OCI-LY1 (cell line): ENCODE measurements around the gene CASS4.

Experiments used
- EZH2 ChIP-seq: fragments of 200-600 bp; sonication (generic), shearing (Covaris generic); IDR thresholded peaks from 2 replicates; pipeline ENCODE4 v1.8.0; 2017; ENCODE audit warnings: borderline replicate concordance, mixed run types, mild to moderate bottlenecking, antibody characterized with exemption, low read length, moderate library complexity, mixed read lengths
- TF ChIP-seq, protein P1 (sequence below): fragments of 200-600 bp; sonication (generic), shearing (Covaris generic); IDR thresholded peaks from 2 replicates; pipeline ENCODE4 v1.5.1; 2017; ENCODE audit warnings: mild to moderate bottlenecking, antibody characterized with exemption, low read length, moderate library complexity, mixed read lengths

DNA sequence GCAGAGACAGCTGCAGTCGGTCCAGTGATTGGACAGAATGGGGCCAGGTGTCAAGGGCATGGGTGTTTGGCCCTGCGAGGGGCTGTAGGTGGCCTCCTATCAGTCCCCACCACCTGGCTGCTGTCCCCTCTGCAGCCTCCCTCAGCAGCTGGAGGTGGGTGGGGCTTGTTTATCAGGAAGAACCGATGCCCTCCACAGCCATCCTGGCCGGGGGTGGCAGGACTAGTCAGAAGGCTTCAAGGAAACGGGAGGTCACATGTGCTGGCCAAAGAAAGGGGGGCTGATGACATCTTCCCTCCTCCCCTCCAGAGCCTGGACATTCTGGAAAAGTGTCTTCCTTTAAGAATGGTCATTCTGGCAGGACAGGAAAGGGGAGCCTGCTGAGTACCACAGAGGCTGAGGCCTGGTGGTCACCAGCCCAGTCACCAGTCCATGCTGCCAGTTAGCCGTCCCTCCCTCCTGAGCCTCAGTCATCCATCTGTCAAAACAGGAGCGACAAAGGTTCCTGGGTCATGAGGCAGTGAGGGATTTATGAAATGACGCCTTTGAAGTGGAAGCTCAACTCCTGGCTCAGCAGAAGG, 49.1 kb upstream of the CASS4 start:
- TF ChIP-seq, protein P1, sequence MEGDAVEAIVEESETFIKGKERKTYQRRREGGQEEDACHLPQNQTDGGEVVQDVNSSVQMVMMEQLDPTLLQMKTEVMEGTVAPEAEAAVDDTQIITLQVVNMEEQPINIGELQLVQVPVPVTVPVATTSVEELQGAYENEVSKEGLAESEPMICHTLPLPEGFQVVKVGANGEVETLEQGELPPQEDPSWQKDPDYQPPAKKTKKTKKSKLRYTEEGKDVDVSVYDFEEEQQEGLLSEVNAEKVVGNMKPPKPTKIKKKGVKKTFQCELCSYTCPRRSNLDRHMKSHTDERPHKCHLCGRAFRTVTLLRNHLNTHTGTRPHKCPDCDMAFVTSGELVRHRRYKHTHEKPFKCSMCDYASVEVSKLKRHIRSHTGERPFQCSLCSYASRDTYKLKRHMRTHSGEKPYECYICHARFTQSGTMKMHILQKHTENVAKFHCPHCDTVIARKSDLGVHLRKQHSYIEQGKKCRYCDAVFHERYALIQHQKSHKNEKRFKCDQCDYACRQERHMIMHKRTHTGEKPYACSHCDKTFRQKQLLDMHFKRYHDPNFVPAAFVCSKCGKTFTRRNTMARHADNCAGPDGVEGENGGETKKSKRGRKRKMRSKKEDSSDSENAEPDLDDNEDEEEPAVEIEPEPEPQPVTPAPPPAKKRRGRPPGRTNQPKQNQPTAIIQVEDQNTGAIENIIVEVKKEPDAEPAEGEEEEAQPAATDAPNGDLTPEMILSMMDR, result no peak
- no peak for TF ChIP-seq EZH2
